Lower leg skin (tissue), 3 donors: ENCODE measurements around the gene ATG16L2.
"Not testable (repeated sequence)": the region's sequence is repeated elsewhere in the genome, so short reads cannot be mapped to it uniquely, and the experiment has no call there.

ENCODE experiments used
- POLR2A ChIP-seq, 2 donors: fragments of 450-650 bp; IDR thresholded peaks; one replicate each; pipeline ENCODE4 v1.6.1; 2016 to 2017; ENCODE audit warnings: antibody characterized with exemption in 2 of 2, mild to moderate bottlenecking in 1 of 2, moderate library complexity in 1 of 2
- TF ChIP-seq, protein P1 (sequence below), 3 donors: fragments of 450-650 bp; IDR thresholded peaks; one replicate each; pipeline ENCODE4 v1.5.1; 2016; ENCODE audit warnings: antibody characterized with exemption in 3 of 3, mild to moderate bottlenecking in 3 of 3, moderate library complexity in 2 of 3

- TF ChIP-seq, protein P1, sequence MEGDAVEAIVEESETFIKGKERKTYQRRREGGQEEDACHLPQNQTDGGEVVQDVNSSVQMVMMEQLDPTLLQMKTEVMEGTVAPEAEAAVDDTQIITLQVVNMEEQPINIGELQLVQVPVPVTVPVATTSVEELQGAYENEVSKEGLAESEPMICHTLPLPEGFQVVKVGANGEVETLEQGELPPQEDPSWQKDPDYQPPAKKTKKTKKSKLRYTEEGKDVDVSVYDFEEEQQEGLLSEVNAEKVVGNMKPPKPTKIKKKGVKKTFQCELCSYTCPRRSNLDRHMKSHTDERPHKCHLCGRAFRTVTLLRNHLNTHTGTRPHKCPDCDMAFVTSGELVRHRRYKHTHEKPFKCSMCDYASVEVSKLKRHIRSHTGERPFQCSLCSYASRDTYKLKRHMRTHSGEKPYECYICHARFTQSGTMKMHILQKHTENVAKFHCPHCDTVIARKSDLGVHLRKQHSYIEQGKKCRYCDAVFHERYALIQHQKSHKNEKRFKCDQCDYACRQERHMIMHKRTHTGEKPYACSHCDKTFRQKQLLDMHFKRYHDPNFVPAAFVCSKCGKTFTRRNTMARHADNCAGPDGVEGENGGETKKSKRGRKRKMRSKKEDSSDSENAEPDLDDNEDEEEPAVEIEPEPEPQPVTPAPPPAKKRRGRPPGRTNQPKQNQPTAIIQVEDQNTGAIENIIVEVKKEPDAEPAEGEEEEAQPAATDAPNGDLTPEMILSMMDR (IDR thresholded peaks at IDR 0.05): not testable (repeated sequence)
- not testable (repeated sequence) for TF ChIP-seq POLR2A (IDR thresholded peaks at IDR 0.05)
Observed at GRCh38 chr11:72811686-72812085, 2.5 kb upstream of the ATG16L2 start.
